K562 (cell line): ENCODE data around the gene KDM2B. TPM values are rescaled to one million over a fixed set of nuclear protein-coding genes. Genes with fewer than 3 reads are reported as not detected.
A peak's percentile ranks its signal among the peaks of the same experiment; 100 is the strongest.

Experiments
- DDX20 ChIP-seq: fragments of 450-650 bp; IDR thresholded peaks from 2 replicates; pipeline ENCODE4 v1.6.1; 2016; ENCODE audit warnings: missing genetic modification characterization, low read depth, mild to moderate bottlenecking, missing compliant biosample characterization, moderate library complexity
- FUS ChIP-seq: fragments of 200-400 bp; formaldehyde crosslinking; optimal IDR thresholded peaks from 2 replicates; pipeline ENCODE3; 2017; ENCODE audit warnings: low read depth, low read length
- HIVEP1 ChIP-seq: fragments of 250-450 bp; sonication (Bioruptor Pico); IDR thresholded peaks from 2 replicates; pipeline ENCODE4 v1.4.0; 2020; ENCODE audit warnings: mild to moderate bottlenecking
- MXI1 ChIP-seq: IDR thresholded peaks from 2 replicates; pipeline ENCODE4 v1.6.1; 2011; ENCODE audit warnings: low read depth, mild to moderate bottlenecking, improper control_type of control experiment, low read length
- SFPQ ChIP-seq: fragments of 200-400 bp; formaldehyde crosslinking; IDR thresholded peaks from 2 replicates; pipeline ENCODE4 v1.6.1; 2017; ENCODE audit warnings: mild to moderate bottlenecking, low read depth, low read length, moderate library complexity
- UBTF ChIP-seq, 2 experiments: IDR thresholded peaks; 2 replicates each; pipeline ENCODE4 v1.6.1; 2012; ENCODE audit warnings: improper control_type of control experiment in 2 of 2, low read depth in 2 of 2, low read length in 2 of 2, borderline replicate concordance in 1 of 2
- ZBTB40 ChIP-seq, 2 experiments: fragments of 450-650 bp in 1 of 2; sonication (generic) in 1 of 2; formaldehyde crosslinking in 1 of 2; IDR thresholded peaks; 2 replicates each; pipeline versions ENCODE4 v1.7.1 to v1.9.0; 2016 to 2022; ENCODE audit warnings: inconsistent platforms in 1 of 2, mild to moderate bottlenecking in 1 of 2, missing genetic modification reagents in 1 of 2
- ZFPM2 ChIP-seq: fragments of 250-450 bp; sonication (Bioruptor Pico); IDR thresholded peaks from 2 replicates; pipeline ENCODE4 v1.5.1; 2022; ENCODE audit warnings: mild to moderate bottlenecking
- ZNF436 ChIP-seq: fragments of 250-450, 450-650 bp; sonication (Bioruptor Pico); formaldehyde crosslinking; IDR thresholded peaks from 2 replicates; pipeline ENCODE4 v1.7.0; 2020; ENCODE audit warnings: mild to moderate bottlenecking
- ZNF57 ChIP-seq: fragments of 450-650 bp; formaldehyde crosslinking; IDR thresholded peaks from 2 replicates; pipeline ENCODE4 v1.4.0; 2020; ENCODE audit warnings: mild to moderate bottlenecking, moderate library complexity
- ZNF589 ChIP-seq: fragments of 200-800 bp; sonication (Bioruptor generic); IDR thresholded peaks from 2 replicates; pipeline ENCODE4 v1.6.1; 2016; ENCODE audit warnings: low read depth, missing genetic modification characterization, missing compliant biosample characterization
- polyA plus RNA-seq, 8 experiments: library from polyadenylated mRNA; depleted of rRNA in 4 of 8; stranded (reverse) in 5 of 8; unstranded in 3 of 8; fragments of >200 nt; fragmentation: Nextera tagmentation in 2 of 8; fragmentation: Illumina TruSeq in 1 of 8; extraction: Ambion mirVana in 2 of 8; extraction: Trizol in 1 of 8; gene quantifications; 2 replicates each; pipeline versions ENCODE4 v1.2.1 to v1.2.3, GENCODE V29; 2011 to 2014; ENCODE audit warnings: inconsistent platforms in 1 of 8, missing spikeins in 1 of 8
- total RNA-seq, 7 experiments: library from RNA; depleted of rRNA in 6 of 7; stranded (reverse); fragments of >200 nt in 6 of 7; fragmentation: Illumina TruSeq in 2 of 7; extraction: Trizol in 2 of 7; gene quantifications; 2 replicates each; pipeline versions ENCODE4 v1.2.1 to v1.2.3, GENCODE V29; 2011 to 2021; ENCODE audit warnings: low replicate concordance in 1 of 7

KDM2B gene
- total and polyA plus RNA-seq, 9 of the 15 experiments (the other 6 are each of a cell fraction or from before 2014, with no cell fraction given), result 7.4 to 50.5 (median 22.5) TPM

- TF ChIP-seq ZBTB40 (IDR thresholded peaks at IDR 0.05) (0 out of 2 replicates have a peak, but pooled peaks have one; percentile 27), ZBTB40 (CRISPR knock-in tag; IDR thresholded peaks at IDR 0.05) (no peak), ZNF57 (no peak), ZFPM2 (CRISPR knock-in tag) (no peak), DDX20 (no peak), ZNF589 (CRISPR knock-in tag) (no peak; the same call in 1 of the 2 replicates), UBTF (IDR thresholded peaks at IDR 0.05; ENCODE audit: borderline replicate concordance in 1 of 2, low read depth in 2 of 2, low read length in 2 of 2) (peak; percentile 7 to 53; a peak in 2 of 4 replicates), ZNF436 (CRISPR knock-in tag) (no peak), MXI1 (peak; percentile 49; the same call in 1 of the 2 replicates), SFPQ (no peak), HIVEP1 (CRISPR knock-in tag) (no peak), FUS (no peak)
Measured at GRCh38 chr12:121626853-121627640, 46.2 kb upstream of the KDM2B start (continued).
